B cell (primary cell): ENCODE results near the gene ASTN2. TPM values are rescaled to one million over a fixed set of nuclear protein-coding genes. Genes with fewer than 3 reads are reported as not detected.

Experiments
- ATAC-seq: fragments of 200-7000 bp; cut with Tn5 transposase; one replicate; pipeline ENCODE4 v1.10.0; 2021; ENCODE audit warnings: low read depth, mild to moderate bottlenecking, moderate number of reproducible peaks, moderate library complexity
- CTCF ChIA-PET: fragments of 350-600 bp; sonication (Branson Sonifier 250); formaldehyde crosslinking; loops from one replicate; lab custom pipeline; 2021; ENCODE audit warnings: antibody characterized with exemption, inconsistent platforms; lab: Charles Lee
- POLR2A ChIA-PET: fragments of 350-600 bp; sonication (Branson Sonifier 250); formaldehyde crosslinking; loops from one replicate; lab custom pipeline; 2021; ENCODE audit warnings: antibody characterized with exemption; lab: Charles Lee
- DNase-seq: peaks from one replicate; pipeline ENCODE4 v3.0.0; 2013
- H2AFZ ChIP-seq: 2 replicates; pipeline ENCODE4 v1.6.1; 2012; ENCODE audit warnings: mild to moderate bottlenecking, low read depth, low read length; ENCODE audit not compliant: insufficient read depth, poor library complexity, severe bottlenecking
- H3K27ac ChIP-seq, 2 donors: 1 replicate in 1 of 2; 2 replicates in 1 of 2; pipeline ENCODE4 v1.5.1; 2012 to 2013; ENCODE audit warnings: low read length in 2 of 2, mild to moderate bottlenecking in 2 of 2, moderate library complexity in 1 of 2
- H3K27me3 ChIP-seq, 4 experiments: fragments of 200-600 bp in 1 of 4; sonication (generic) in 1 of 4; replicated peaks in 1 of 4; 1 replicate in 2 of 4; 2 replicates in 2 of 4; pipeline versions ENCODE4 v1.6.1 to v1.7.0; 2013 to 2016; ENCODE audit warnings: low read length in 3 of 4, mild to moderate bottlenecking in 2 of 4, mixed read lengths in 1 of 4, moderate library complexity in 1 of 4; ENCODE audit not compliant: insufficient read depth in 4 of 4, control insufficient read depth in 3 of 4; ENCODE audit errors: control extremely low read depth in 1 of 4
- H3K36me3 ChIP-seq, 2 experiments: replicated peaks in 1 of 2; 1 replicate in 1 of 2; 2 replicates in 1 of 2; pipeline versions ENCODE4 v1.6.1 to v1.7.1; 2013; ENCODE audit warnings: low read length in 1 of 2; ENCODE audit not compliant: insufficient read depth in 2 of 2, control insufficient read depth in 1 of 2; ENCODE audit errors: control extremely low read depth in 1 of 2, extremely low read depth in 1 of 2
- H3K4me1 ChIP-seq, 2 donors: fragments of 200-600 bp in 1 of 2; sonication (generic) in 1 of 2; 1 replicate in 1 of 2; 2 replicates in 1 of 2; pipeline versions ENCODE4 v1.5.1 to v1.6.1; 2013 to 2017; ENCODE audit warnings: low read length in 2 of 2; ENCODE audit not compliant: control insufficient read depth in 2 of 2, insufficient read depth in 2 of 2
- H3K4me2 ChIP-seq: replicated peaks from 2 replicates; pipeline ENCODE3; 2012; ENCODE audit warnings: mild to moderate bottlenecking, low read depth, low read length; ENCODE audit not compliant: poor library complexity, severe bottlenecking
- H3K4me3 ChIP-seq, 5 experiments: fragments of 200-600 bp in 1 of 5; sonication (generic) in 1 of 5; 1 replicate in 3 of 5; 2 replicates in 2 of 5; pipeline versions ENCODE4 v1.5.1 to v1.7.0; 2011 to 2016; ENCODE audit warnings: low read length in 4 of 5, mild to moderate bottlenecking in 4 of 5, low read depth in 2 of 5, control low read depth in 1 of 5, moderate library complexity in 1 of 5; ENCODE audit not compliant: insufficient read depth in 1 of 5; ENCODE audit errors: control extremely low read depth in 1 of 5, extremely low read depth in 1 of 5
- H3K79me2 ChIP-seq: fragments of 200-600 bp; sonication (generic); one replicate; pipeline ENCODE4 v1.6.0; 2016; ENCODE audit warnings: low read length; ENCODE audit not compliant: control insufficient read depth, insufficient read depth
- H3K9ac ChIP-seq: fragments of 200-600 bp; sonication (generic); 2 replicates; pipeline ENCODE4 v1.6.1; 2017; ENCODE audit warnings: mild to moderate bottlenecking, low read length, moderate library complexity
- H3K9me3 ChIP-seq, 3 donors: one replicate each; pipeline versions ENCODE4 v1.6.1 to v1.7.1; 2013; ENCODE audit warnings: low read length in 2 of 3; ENCODE audit not compliant: control insufficient read depth in 2 of 3, insufficient read depth in 1 of 3; ENCODE audit errors: control extremely low read depth in 1 of 3
- H4K20me1 ChIP-seq: 2 replicates; pipeline ENCODE4 v1.6.0; 2012; ENCODE audit warnings: mild to moderate bottlenecking, low read length; ENCODE audit not compliant: insufficient read depth, control insufficient read depth, poor library complexity, severe bottlenecking
- H3K27ac Mint-ChIP-seq: one replicate; pipeline ENCODE4 v1.8.0; 2021; ENCODE audit warnings: mixed read lengths
- H3K27me3 Mint-ChIP-seq: one replicate; pipeline ENCODE4 v1.8.0; 2021; ENCODE audit warnings: mixed read lengths
- H3K4me1 Mint-ChIP-seq: one replicate; pipeline ENCODE4 v1.8.0; 2021; ENCODE audit warnings: mixed read lengths
- H3K4me3 Mint-ChIP-seq: one replicate; pipeline ENCODE4 v1.8.0; 2021; ENCODE audit warnings: mixed read lengths
- H3K9me3 Mint-ChIP-seq: one replicate; pipeline ENCODE4 v1.8.0; 2022; ENCODE audit warnings: mixed read lengths; ENCODE audit not compliant: insufficient read depth
- CTCF ChIP-seq: fragments of 200-600 bp; IDR thresholded peaks from one replicate; pipeline ENCODE4 v1.8.0; 2022; ENCODE audit warnings: antibody characterized with exemption, mild to moderate bottlenecking
- EZH2 ChIP-seq: IDR thresholded peaks from 2 replicates; pipeline ENCODE4 v1.6.1; 2012; ENCODE audit warnings: borderline replicate concordance, low read depth, mild to moderate bottlenecking, moderate library complexity, low read length; ENCODE audit not compliant: insufficient read depth, poor library complexity, severe bottlenecking
- WGBS: methylation state at CpG from one replicate; pipeline ENCODE4 v1.1.5; 2013; ENCODE audit warnings: missing lambda C conversion rate; ENCODE audit not compliant: insufficient coverage; 5-methylcytosine and 5-hydroxymethylcytosine counted together
- intact Hi-C: fragments of 100-400 bp; cut with micrococcal nuclease; formaldehyde crosslinking; loops from one replicate; pipeline ENCODE4 v1.10.0; 2022
- polyA plus RNA-seq: library from polyadenylated mRNA; depleted of rRNA; stranded (reverse); fragments of >200 nt; gene quantifications from 2 replicates; pipeline ENCODE4 v1.2.3, GENCODE V29; 2012
- total RNA-seq, 2 donors: library from RNA; stranded (reverse); fragments of 120-200 nt in 1 of 2; gene quantifications; 1 replicate in 1 of 2; 2 replicates in 1 of 2; pipeline versions ENCODE4 v1.2.3 to v1.2.4, GENCODE V29; 2013 to 2022

Gene ASTN2
- total and polyA plus RNA-seq, 2 donors (not counting 1 experiment from before 2014, with no cell fraction given), result 1.2 to 3.6 TPM

DNA sequence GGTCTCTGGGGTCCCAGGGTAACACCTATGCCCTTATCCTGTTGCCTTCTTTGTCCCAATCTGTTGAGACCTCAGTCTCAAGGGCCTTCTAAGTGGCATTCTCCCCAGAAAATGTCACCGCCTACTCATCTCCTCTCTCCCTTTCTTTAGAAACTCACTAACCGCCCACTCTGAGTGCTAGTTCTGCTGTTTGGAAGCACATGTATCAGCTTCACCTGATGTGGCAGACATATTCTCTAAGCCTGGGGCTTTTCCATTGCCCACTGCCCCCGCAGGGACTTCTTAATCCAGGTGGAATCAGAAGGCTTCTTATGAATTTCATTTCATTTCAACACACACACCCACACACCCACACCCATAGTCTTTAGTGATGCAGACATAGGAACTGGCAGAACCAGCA is 165.1 kb downstream of the ASTN2 start:
- Histone ChIP-seq H2AFZ (no peak overlapping the region), H3K4me2 (no peak overlapping the region), H3K27ac (no peak overlapping the region), H3K27me3 (no peaks in the 10 kb centered on the region), H4K20me1 (no peaks in the 10 kb centered on the region), H3K4me1 (no peaks in the 10 kb centered on the region), H3K9me3 (no peaks in the 10 kb centered on the region), H3K79me2 (no peaks in the 10 kb centered on the region), H3K36me3 (no peaks in the 10 kb centered on the region), H3K4me3 (no peak overlapping the region), H3K9ac (no peak overlapping the region)
- ATAC-seq (no peak), DNase-seq (no peak)
- no peak overlapping the region for H3K4me3 Mint-ChIP-seq
- H3K27me3 Mint-ChIP-seq, result no peaks in the 10 kb centered on the region
- TF ChIP-seq CTCF (no peak), EZH2 (no peak)
- WGBS, result 77% methylated on average over 2 of the region's 3 CpGs
- ChIA-PET CTCF (no interaction called here), POLR2A (no interaction called here)
- H3K4me1 Mint-ChIP-seq, result no peaks in the 10 kb centered on the region
- intact Hi-C loops, result no loop called here
- H3K9me3 Mint-ChIP-seq, result no peaks in the 10 kb centered on the region
- H3K27ac Mint-ChIP-seq, result no peak overlapping the region

- H3K4me1 ChIP-seq, result no peaks in the 10 kb centered on the region
- no peak overlapping the region for H2AFZ ChIP-seq
- DNase-seq (no peak), ATAC-seq (no peak)
- H3K27ac Mint-ChIP-seq, result no peak overlapping the region
- ChIA-PET CTCF (no interaction called here), POLR2A (no interaction called here)
- TF ChIP-seq EZH2 (no peak), CTCF (no peak)
- no peaks in the 10 kb centered on the region for H4K20me1 ChIP-seq
- no peak overlapping the region for H3K27ac ChIP-seq
- H3K4me3 Mint-ChIP-seq, result no peak overlapping the region
- intact Hi-C loops, result no loop called here
- H3K79me2 ChIP-seq, result no peaks in the 10 kb centered on the region
- H3K36me3 ChIP-seq, result no peaks in the 10 kb centered on the region
- no peaks in the 10 kb centered on the region for H3K4me1 Mint-ChIP-seq
- no peaks in the 10 kb centered on the region for H3K27me3 Mint-ChIP-seq
- H3K9me3 Mint-ChIP-seq, result no peaks in the 10 kb centered on the region
- no peak overlapping the region for H3K4me3 ChIP-seq
- no peaks in the 10 kb centered on the region for H3K9me3 ChIP-seq
- H3K27me3 ChIP-seq, result no peaks in the 10 kb centered on the region
- no CpG with 5 or more reads among the region's 1 CpG for WGBS
- no peak overlapping the region for H3K9ac ChIP-seq
- H3K4me2 ChIP-seq, result no peak overlapping the region
Observed at GRCh38 chr9:117247266-117247665, 167.6 kb downstream of the ASTN2 start.
